HCT116 (cell line): ENCODE results near the gene C9orf57. TPM values are rescaled to one million over a fixed set of nuclear protein-coding genes. Genes with fewer than 3 reads are reported as not detected.

ENCODE experiments used
- ATAC-seq: fragments of 200-7000 bp; cut with Tn5 transposase; 2 replicates; pipeline ENCODE4 v1.9.1; 2020; ENCODE audit warnings: mild to moderate bottlenecking, moderate library complexity
- BruUV-seq: library from RNA; stranded (reverse); fragments of 400-500 nt; replicated peaks from 2 replicates; lab custom pipeline; 2021; lab: Mats Ljungman, UMichigan
- CTCF ChIA-PET: fragments of 300-600 bp; sonication (Branson Sonifier 250); formaldehyde crosslinking; loops from one replicate; lab custom pipeline; 2021; ENCODE audit warnings: antibody characterized with exemption; lab: Charles Lee
- POLR2A ChIA-PET: fragments of 300-600, 350-600 bp; sonication (Branson Sonifier 250); formaldehyde crosslinking; loops from one replicate; lab custom pipeline; 2021; ENCODE audit warnings: antibody characterized with exemption; lab: Charles Lee
- RAD21 ChIA-PET, 2 experiments: fragments of 300-600 bp; sonication (Branson Sonifier 250); formaldehyde crosslinking; loops; one replicate each; lab custom pipeline; 2023; ENCODE audit warnings: low total read pairs in 2 of 2; ENCODE audit not compliant: uncharacterized antibody in 2 of 2, unreplicated experiment in 2 of 2, low non-redundant PET in 1 of 2; lab: Charles Lee
- DNase-seq: peaks from one replicate; pipeline ENCODE4 v3.0.0-alpha.2; 2010; ENCODE audit warnings: low read depth, low spot score
- H2AFZ ChIP-seq: fragments of 200-600 bp; shearing (Covaris generic), sonication (generic); 2 replicates; pipeline ENCODE4 v1.6.1; 2017; ENCODE audit warnings: low read depth, mixed run types, mixed read lengths, antibody characterized with exemption, low read length; ENCODE audit not compliant: poor library complexity, severe bottlenecking
- H3K27ac ChIP-seq: 2 replicates; pipeline ENCODE4 v1.5.1; 2012; ENCODE audit warnings: low read depth, low read length
- H3K27me3 ChIP-seq: fragments of 200-600 bp; sonication (generic); 2 replicates; pipeline ENCODE4 v1.6.1; 2016; ENCODE audit warnings: mixed run types, low read length, mixed read lengths; ENCODE audit not compliant: insufficient read depth
- H3K36me3 ChIP-seq, 2 experiments: fragments of 200-500 bp in 1 of 2; fragments of 200-600 bp in 1 of 2; sonication (Bioruptor generic) in 1 of 2; sonication (generic) in 1 of 2; 2 replicates each; pipeline versions ENCODE4 v1.5.1 to v1.6.1; 2014 to 2016; ENCODE audit warnings: low read length in 2 of 2, inconsistent platforms in 1 of 2, mixed read lengths in 1 of 2, mixed run types in 1 of 2; ENCODE audit not compliant: insufficient read depth in 2 of 2, control insufficient read depth in 1 of 2
- H3K4me1 ChIP-seq, 2 experiments: fragments of 200-600 bp in 1 of 2; sonication (generic) in 1 of 2; 2 replicates each; pipeline versions ENCODE4 v1.5.1 to v1.6.1; 2012 to 2017; ENCODE audit warnings: low read length in 2 of 2, inconsistent platforms in 1 of 2, mild to moderate bottlenecking in 1 of 2, mixed read lengths in 1 of 2, mixed run types in 1 of 2, moderate library complexity in 1 of 2; ENCODE audit not compliant: insufficient read depth in 2 of 2, control insufficient read depth in 1 of 2
- H3K4me2 ChIP-seq: fragments of 200-600 bp; sonication (generic); 2 replicates; pipeline ENCODE4 v1.6.1; 2017; ENCODE audit warnings: mixed run types, low read length, mixed read lengths
- H3K4me3 ChIP-seq, 2 experiments: fragments of 200-600 bp in 1 of 2; sonication (generic) in 1 of 2; replicated peaks in 1 of 2; 2 replicates each; pipeline ENCODE4 v1.5.1; 2011 to 2016; ENCODE audit warnings: low read length in 2 of 2, control low read depth in 1 of 2, low read depth in 1 of 2, mild to moderate bottlenecking in 1 of 2, mixed read lengths in 1 of 2, mixed run types in 1 of 2
- H3K79me2 ChIP-seq: fragments of 200-600 bp; sonication (generic); 2 replicates; pipeline ENCODE4 v1.6.1; 2017; ENCODE audit warnings: mild to moderate bottlenecking, mixed run types, low read length, moderate library complexity, mixed read lengths; ENCODE audit not compliant: insufficient read depth
- H3K9ac ChIP-seq: fragments of 200-600 bp; sonication (generic); 2 replicates; pipeline ENCODE4 v1.6.1; 2016; ENCODE audit warnings: low read length, mixed read lengths
- H3K9me2 ChIP-seq: fragments of 200-600 bp; sonication (generic), shearing (Covaris generic); 2 replicates; pipeline ENCODE4 v1.6.1; 2017; ENCODE audit warnings: mixed run types, mild to moderate bottlenecking, moderate library complexity; ENCODE audit not compliant: insufficient read depth
- H3K9me3 ChIP-seq, 2 experiments: fragments of 200-500 bp in 1 of 2; fragments of 200-600 bp in 1 of 2; sonication (Bioruptor generic) in 1 of 2; sonication (generic) in 1 of 2; 2 replicates each; pipeline ENCODE4 v1.6.1; 2014 to 2017; ENCODE audit warnings: low read length in 2 of 2, mixed read lengths in 2 of 2, inconsistent platforms in 1 of 2, low read depth in 1 of 2, mild to moderate bottlenecking in 1 of 2, mixed run types in 1 of 2, moderate library complexity in 1 of 2; ENCODE audit not compliant: control insufficient read depth in 1 of 2, insufficient read depth in 1 of 2
- H4K20me1 ChIP-seq: fragments of 200-600 bp; sonication (generic), shearing (Covaris generic); 2 replicates; pipeline ENCODE4 v1.6.1; 2017; ENCODE audit warnings: mixed run types, mild to moderate bottlenecking, moderate library complexity; ENCODE audit not compliant: insufficient read depth
- ATF3 ChIP-seq: IDR thresholded peaks from 2 replicates; pipeline ENCODE4 v1.6.1; 2012
- CEBPB ChIP-seq: IDR thresholded peaks from 2 replicates; pipeline ENCODE4 v1.6.1; 2012; ENCODE audit warnings: low read depth
- EGR1 ChIP-seq: IDR thresholded peaks from 2 replicates; pipeline ENCODE4 v1.6.1; 2012; ENCODE audit warnings: low read depth
- ELF1 ChIP-seq: IDR thresholded peaks from 2 replicates; pipeline ENCODE4 v1.6.1; 2012; ENCODE audit warnings: low read depth, borderline replicate concordance
- EZH2 ChIP-seq: fragments of 200-600 bp; sonication (generic); IDR thresholded peaks from 2 replicates; pipeline ENCODE4 v1.6.1; 2017; ENCODE audit warnings: antibody characterized with exemption, mixed run types
- FOSL1 ChIP-seq: IDR thresholded peaks from 2 replicates; pipeline ENCODE4 v1.6.1; 2012; ENCODE audit warnings: low read depth
- MAX ChIP-seq: IDR thresholded peaks from 2 replicates; pipeline ENCODE4 v1.6.1; 2012
- POLR2AphosphoS5 ChIP-seq: IDR thresholded peaks from 2 replicates; pipeline ENCODE4 v1.6.1; 2011; ENCODE audit warnings: mild to moderate bottlenecking, low read depth, low read length, moderate library complexity
- RAD21 ChIP-seq: IDR thresholded peaks from 2 replicates; pipeline ENCODE4 v1.6.1; 2012; ENCODE audit warnings: low read depth, mild to moderate bottlenecking
- SIN3A ChIP-seq: IDR thresholded peaks from 2 replicates; pipeline ENCODE4 v1.6.1; 2012; ENCODE audit warnings: low read depth
- SP1 ChIP-seq: IDR thresholded peaks from 2 replicates; pipeline ENCODE4 v1.6.1; 2012; ENCODE audit warnings: low read depth
- SRF ChIP-seq: IDR thresholded peaks from 2 replicates; pipeline ENCODE4 v1.6.1; 2012; ENCODE audit warnings: low read depth
- YY1 ChIP-seq: IDR thresholded peaks from 2 replicates; pipeline ENCODE4 v1.6.1; 2011; ENCODE audit warnings: low read length, low read depth, moderate library complexity, mild to moderate bottlenecking; ENCODE audit not compliant: insufficient replicate concordance; ENCODE audit errors: extremely low read depth
- ZFX ChIP-seq: fragments of 450-650 bp; IDR thresholded peaks from 2 replicates; pipeline ENCODE4 v1.6.1; 2017
- ZNF274 ChIP-seq: fragments of 200-500 bp; sonication (Bioruptor generic); IDR thresholded peaks from 2 replicates; pipeline ENCODE4 v1.6.1; 2014; ENCODE audit warnings: mild to moderate bottlenecking, low read depth, low read length, inconsistent platforms
- intact Hi-C: fragments of 100-400 bp; cut with micrococcal nuclease; formaldehyde crosslinking; loops from 2 replicates; pipeline ENCODE4 v1.10.0; 2022
- total RNA-seq: library from RNA; stranded (reverse); gene quantifications from one replicate; pipeline ENCODE4 v1.2.1, GENCODE V29; 2021; ENCODE audit not compliant: unreplicated experiment

C9orf57 gene
- total RNA-seq, 1 experiment from 2014 or later, result not detected

GRCh38 chr9:72065076-72065475 is 4.7 kb upstream of the C9orf57 start:
- Histone ChIP-seq H3K36me3 (no peaks in the 10 kb centered on the region), H3K9me2 (no peaks in the 10 kb centered on the region), H3K4me3 (no peak overlapping the region), H3K27ac (no peak overlapping the region), H3K9me3 (no peaks in the 10 kb centered on the region), H3K4me2 (no peak overlapping the region), H3K9ac (no peak overlapping the region), H3K4me1 (no peaks in the 10 kb centered on the region), H3K27me3 (no peaks in the 10 kb centered on the region), H4K20me1 (no peaks in the 10 kb centered on the region), H2AFZ (no peak overlapping the region), H3K79me2 (no peaks in the 10 kb centered on the region)
- DNase-seq (no peak), ATAC-seq (no peak)
- ChIA-PET POLR2A (no interaction called here), CTCF (no interaction called here), RAD21 (no interaction called here)
- no TSS peak for BruUV-seq
- intact Hi-C loops, result no loop called here
- TF ChIP-seq MAX, result no peak
- TF ChIP-seq SP1, result no peak
- no peak for TF ChIP-seq CEBPB
- no peak for TF ChIP-seq ZFX
- TF ChIP-seq, all 23 proteins: peak for 0

- TF ChIP-seq SRF (no peak), CEBPB (no peak), FOSL1 (no peak), RAD21 (no peak), YY1 (no peak), EZH2 (no peak), EGR1 (no peak), POLR2AphosphoS5 (no peak), SIN3A (no peak), ZNF274 (no peak), ATF3 (no peak), MAX (no peak), ELF1 (no peak)
- Histone ChIP-seq H2AFZ (no peak overlapping the region), H3K9me3 (no peaks in the 10 kb centered on the region), H3K27me3 (no peaks in the 10 kb centered on the region), H3K9ac (no peak overlapping the region), H4K20me1 (no peaks in the 10 kb centered on the region), H3K4me3 (no peak overlapping the region), H3K27ac (no peak overlapping the region), H3K9me2 (no peaks in the 10 kb centered on the region), H3K36me3 (no peaks in the 10 kb centered on the region), H3K79me2 (no peaks in the 10 kb centered on the region), H3K4me2 (no peak overlapping the region), H3K4me1 (no peaks in the 10 kb centered on the region)
- DNase-seq (no peak), ATAC-seq (no peak)
- intact Hi-C loops, result no loop called here
- ChIA-PET CTCF (no interaction called here), POLR2A (no interaction called here), RAD21 (no interaction called here)
- no TSS peak for BruUV-seq
Observed at GRCh38 chr9:72052122-72052521, 8.3 kb downstream of the C9orf57 start.
